Eye (tissue), 1 donor: ENCODE results near the gene DYNC1LI2.
"Not testable (repeated sequence)": the region's sequence is repeated elsewhere in the genome, so short reads cannot be mapped to it uniquely, and the experiment has no call there.

Experiments used
- DNase-seq: peaks from one replicate; pipeline ENCODE4 v3.0.0-alpha.2; 2015

DYNC1LI2 gene

GRCh38 chr16:66751303-66751991 lies at the start of gene DYNC1LI2:
Gene DYNC1LI2, minus strand, starts transcription at chr16:66751609. Its CDS starts 18 bp downstream, at chr16:66751591.
- peak; percentile 92 for DNase-seq

- no peak for DNase-seq
These were observed 49.4 kb upstream of the DYNC1LI2 start for GRCh38 chr16:66800856-66801255.

DNA sequence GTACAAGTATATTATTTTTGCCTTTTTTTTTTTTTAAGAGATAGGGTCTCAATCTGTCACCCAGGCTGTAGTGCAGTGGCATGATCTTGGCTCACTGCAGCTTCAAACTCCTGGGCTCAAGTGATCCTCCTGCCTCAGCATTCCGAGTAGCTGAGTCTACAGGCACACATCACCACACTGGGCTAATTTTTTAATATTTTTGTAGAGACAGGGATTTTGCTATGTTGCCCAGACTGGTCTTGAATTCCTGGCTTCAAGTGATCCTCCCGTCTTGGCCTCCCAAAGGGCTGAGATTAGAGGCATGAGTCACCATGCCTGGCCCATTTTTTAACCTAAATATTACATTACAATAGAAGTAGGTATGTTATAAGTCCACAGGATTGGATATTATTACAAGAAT lies 46.8 kb upstream of the DYNC1LI2 start:
- DNase-seq = no peak

- DNase-seq = not testable (repeated sequence)
These were observed 42.6 kb upstream of the DYNC1LI2 start for GRCh38 chr16:66793984-66794383.

DNA sequence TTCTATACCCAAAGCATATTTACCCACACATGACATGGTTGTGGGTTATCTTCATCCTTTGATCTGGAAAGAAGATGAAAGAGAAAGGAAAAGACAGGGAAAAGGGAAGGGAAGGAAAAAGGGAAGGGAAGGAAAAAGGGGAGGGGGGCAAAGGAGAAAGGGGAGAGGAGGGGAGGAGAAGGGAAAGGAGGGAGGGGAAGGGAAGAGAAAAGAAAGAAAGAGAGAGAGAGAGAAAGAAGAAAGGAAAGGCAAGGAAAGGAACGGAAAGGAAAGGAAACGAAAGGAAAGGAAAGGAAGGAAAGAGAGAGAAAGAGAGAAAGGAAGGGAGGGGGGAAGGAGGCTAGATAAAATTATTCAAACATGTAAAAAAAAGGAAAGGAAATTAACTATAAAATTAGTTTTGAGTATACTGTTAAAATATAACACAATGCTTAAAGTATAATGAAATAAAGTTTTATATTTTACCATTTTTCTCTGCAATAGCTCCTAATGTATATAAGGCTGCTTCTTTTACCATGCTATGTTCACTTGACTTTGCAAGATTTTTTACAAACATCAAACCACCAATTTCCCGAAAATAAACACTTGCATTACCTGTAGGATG lies 38.8 kb upstream of the DYNC1LI2 start:
- no peak for DNase-seq

DNA sequence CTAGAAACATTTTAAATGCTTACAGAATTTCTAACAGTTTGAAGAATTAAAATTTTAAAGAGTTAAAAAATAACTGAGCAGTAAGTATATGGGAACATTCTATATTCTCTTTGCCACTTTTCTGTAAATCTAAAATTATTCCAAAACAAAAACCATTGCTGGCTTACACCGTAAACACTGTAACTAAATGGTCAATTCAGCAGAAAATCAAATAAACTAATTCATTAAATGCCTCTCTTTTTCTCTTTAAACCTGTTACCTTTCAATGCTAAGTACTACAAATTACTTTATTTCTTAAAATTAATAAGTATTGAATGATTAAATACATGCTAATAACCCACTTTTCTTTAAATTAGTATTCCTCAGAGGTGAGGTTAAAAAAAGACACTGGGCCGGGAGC lies 36.0 kb upstream of the DYNC1LI2 start:
- DNase-seq = no peak

GRCh38 chr16:66786551-66786950 lies 35.1 kb upstream of the DYNC1LI2 start:
- no peak for DNase-seq

DNA sequence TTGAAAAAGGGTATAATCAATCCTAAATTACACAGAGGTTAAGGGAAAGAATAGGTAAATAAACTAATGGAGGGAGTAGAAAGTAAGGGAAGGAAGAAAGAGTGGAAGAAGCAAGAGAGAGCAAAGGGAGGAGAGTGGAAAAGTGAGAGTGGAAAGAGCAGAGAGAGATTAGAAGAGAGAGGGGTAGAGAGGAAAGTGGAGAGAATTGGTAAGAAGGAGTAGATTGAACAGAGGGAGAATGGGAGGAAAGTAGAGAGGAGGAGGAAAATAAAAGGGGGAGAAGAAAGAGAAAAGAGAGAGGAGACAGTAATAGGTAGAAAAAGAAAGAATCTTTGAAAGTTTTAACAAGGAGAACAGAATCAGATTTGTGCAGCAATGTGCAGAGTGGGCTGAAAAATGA lies 25.0 kb upstream of the DYNC1LI2 start:
- DNase-seq = no peak

- DNase-seq = no peak
These were observed 23.6 kb upstream of the DYNC1LI2 start for GRCh38 chr16:66774981-66775380.

- DNase-seq = no peak
These were observed 6.7 kb upstream of the DYNC1LI2 start for GRCh38 chr16:66758086-66758485.

DNA sequence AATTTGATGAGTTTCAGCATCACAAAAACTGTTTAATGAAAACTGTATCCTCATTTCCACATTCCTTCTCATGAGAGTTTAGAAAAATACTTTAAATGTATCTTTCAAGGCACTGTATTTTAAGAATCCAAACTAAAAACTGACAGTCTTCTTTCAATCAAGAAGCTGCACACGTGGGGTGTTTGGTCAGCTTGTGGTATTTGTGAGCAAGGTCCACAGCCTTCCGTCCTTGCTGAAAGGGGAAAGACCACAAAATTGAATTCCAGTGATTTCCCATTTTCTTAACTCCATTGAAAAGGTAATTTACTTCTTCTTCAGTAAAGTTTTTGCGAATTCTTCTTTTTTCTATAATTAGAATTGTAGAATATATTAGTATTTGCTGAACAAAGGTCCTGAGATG lies 3.4 kb upstream of the DYNC1LI2 start:
- DNase-seq = no peak

DNA sequence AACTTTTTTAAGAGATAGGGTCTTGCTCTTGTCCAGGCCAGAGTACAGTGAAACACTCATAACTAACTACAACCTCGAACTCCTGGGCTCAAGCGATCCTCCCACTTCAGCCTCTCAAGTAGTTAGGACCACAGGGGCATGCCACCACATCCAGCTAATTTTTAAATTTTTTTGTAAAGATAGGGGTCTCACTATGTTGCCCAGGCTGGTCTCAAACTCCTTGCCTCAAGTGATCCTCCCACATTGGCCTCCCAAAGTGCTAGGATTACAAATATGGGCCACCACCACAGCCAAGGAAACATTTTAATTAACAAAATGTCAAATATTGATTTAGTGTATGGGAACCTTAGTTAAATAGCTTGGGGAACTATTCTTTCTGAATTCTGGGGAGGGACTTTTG lies 2.8 kb upstream of the DYNC1LI2 start:
- DNase-seq = no peak

DNA sequence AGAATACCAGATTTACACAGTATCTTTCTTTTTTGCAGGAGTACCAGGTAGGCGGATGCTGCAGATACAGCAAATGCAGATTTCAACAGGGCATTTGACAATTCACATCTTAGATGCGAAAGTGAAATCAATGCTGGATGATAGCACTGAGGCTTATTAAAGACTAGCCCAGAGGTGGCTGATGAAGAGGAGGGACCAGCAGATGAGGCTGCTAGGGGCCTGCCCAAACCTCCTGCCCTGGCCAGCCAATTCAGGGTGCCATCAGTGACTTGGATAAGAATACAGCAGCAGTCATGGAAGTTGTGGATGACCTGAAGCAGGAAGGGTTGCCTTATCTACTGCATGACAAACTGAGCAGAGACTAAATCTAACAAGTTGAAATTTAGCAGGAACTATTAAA lies 1.5 kb upstream of the DYNC1LI2 start:
- no peak for DNase-seq

DNA sequence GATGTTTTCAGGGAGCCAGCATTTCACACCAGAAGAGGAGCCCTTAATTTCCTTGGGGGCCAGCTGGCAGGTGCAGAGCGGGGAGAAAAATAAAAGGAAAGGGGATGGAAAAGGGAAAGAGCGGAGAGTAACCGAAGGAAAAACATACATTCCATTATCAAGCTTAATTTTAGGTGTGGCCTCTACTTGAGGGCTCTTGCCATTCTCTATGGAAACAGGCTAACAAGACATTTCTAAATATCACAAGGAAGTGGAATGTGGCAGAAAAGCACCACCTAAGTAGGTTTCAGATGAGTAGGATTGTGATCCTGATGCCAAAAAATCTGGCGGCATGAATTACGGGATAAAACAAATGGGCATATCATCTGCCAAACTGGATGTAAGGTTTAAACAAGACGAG lies 970 bp upstream of the DYNC1LI2 start:
- no peak for DNase-seq

- DNase-seq = no peak
These were observed 548 bp upstream of the DYNC1LI2 start for GRCh38 chr16:66751992-66752322.

- DNase-seq = peak; percentile 66
These were observed 431 bp downstream of the DYNC1LI2 start for GRCh38 chr16:66751053-66751302.

DNA sequence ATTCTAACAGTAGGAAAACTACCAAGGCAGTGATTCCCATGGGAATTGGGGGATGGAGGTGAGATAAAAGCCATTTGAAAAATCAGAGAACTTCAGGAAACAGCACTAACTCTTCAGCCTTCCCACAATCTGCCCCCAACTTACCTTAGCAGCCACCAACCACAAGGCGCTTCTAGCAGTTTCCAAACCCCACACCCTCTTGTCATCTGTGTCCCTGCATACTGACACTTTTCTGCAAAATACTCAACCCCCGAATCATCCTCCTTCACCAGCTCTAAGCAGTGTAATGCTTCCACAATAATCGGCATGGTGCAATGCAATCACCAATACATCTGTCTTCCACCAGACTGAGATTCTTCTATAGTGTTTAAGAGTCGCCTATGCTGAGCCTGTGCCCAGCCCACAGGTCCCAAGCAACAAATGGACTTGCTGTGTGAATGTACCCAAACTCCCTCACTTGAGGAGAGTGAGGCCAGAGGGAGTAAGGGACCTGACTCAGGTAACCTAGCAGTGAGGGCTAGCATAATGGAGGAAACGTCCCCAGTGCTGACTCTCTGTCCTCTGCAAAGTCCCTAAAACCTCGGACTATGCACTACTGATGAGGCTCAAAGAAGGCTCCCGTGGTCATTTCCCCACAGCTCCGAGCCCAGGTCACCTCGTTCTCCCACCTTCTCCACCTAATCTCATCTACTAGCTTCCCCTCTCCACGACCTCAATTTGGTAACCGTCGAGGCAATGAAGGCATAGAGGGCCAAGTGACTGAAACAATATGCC lies 943 bp downstream of the DYNC1LI2 start:
- DNase-seq = no peak

DNA sequence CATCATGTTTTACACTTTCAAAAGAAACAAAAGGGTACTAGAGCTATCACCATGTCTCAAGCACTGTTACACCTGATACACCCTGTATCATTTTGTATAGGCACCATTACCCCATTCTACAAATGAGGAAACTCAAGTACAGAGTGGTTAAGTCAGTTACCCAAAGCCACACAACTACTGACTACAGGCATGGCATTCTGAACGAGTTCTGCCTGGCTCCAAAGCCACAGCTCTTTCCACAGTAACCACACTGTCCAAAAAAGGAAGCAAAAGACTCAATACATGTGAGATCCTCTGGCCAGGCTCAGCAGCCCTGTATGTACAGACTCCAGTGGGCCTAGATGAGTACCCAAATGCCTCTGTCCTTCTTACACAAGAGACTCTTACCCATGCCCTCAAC lies 4.7 kb downstream of the DYNC1LI2 start:
- DNase-seq = no peak

GRCh38 chr16:66746048-66746447 lies 5.4 kb downstream of the DYNC1LI2 start:
- DNase-seq = no peak

GRCh38 chr16:66741950-66742808 lies 9.2 kb downstream of the DYNC1LI2 start:
- no peak for DNase-seq

GRCh38 chr16:66741169-66741900 lies 10.1 kb downstream of the DYNC1LI2 start:
- peak; percentile 66 for DNase-seq

GRCh38 chr16:66740533-66740932 lies 10.9 kb downstream of the DYNC1LI2 start:
- DNase-seq = no peak

GRCh38 chr16:66740010-66740409 lies 11.4 kb downstream of the DYNC1LI2 start:
- peak; percentile 61 for DNase-seq
